Measurements from ENCODE around the gene ATP2A2. TPM values are rescaled to one million over a fixed set of nuclear protein-coding genes. Genes with fewer than 3 reads are reported as not detected.

The ATP2A2 gene
- total RNA-seq, 1 experiment from 2014 or later = 239 TPM

DNA sequence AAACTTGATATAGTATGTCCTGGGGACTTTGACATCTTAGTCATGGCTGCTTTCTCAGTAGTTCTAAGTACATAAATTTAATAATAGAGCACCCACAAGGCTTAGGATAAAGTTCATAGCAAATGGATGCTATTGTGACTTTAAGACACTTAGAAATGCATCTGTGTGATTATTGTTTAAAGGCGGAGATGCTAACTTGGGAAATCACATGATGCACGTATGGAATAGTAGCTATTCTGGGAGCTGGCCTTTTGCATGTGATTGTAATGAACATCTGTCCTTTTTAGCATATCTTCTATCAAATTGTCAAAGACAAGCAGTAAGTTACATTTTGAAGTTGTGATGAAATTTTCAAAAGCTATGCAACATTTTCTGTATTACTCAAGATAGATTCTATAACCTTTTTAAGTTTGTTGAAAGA, 46.7 kb upstream of the ATP2A2 start:
- intact Hi-C loops (cut with micrococcal nuclease) = no loop called here
- H4K20me1 ChIP-seq (ENCODE audit: insufficient read depth) = no peaks in the 10 kb centered on the region
- H3K9ac ChIP-seq (ENCODE audit: low read length) = no peak overlapping the region
- H3K27me3 ChIP-seq (ENCODE audit: insufficient read depth, low read length) = no peaks in the 10 kb centered on the region
- H3K9me3 ChIP-seq (ENCODE audit: control insufficient read depth in 1 of 2, insufficient read depth in 1 of 2, low read depth in 1 of 2, low read length in 2 of 2) = no peaks in the 10 kb centered on the region
- POLR2A ChIA-PET = no interaction called here
- H3K4me1 ChIP-seq (ENCODE audit: control insufficient read depth in 1 of 2, insufficient read depth in 2 of 2, low read length in 2 of 2) = no peaks in the 10 kb centered on the region
- TF ChIP-seq EZH2phosphoT487 (IDR thresholded peaks at IDR 0.05; ENCODE audit: borderline replicate concordance) (no peak), ATF3 (IDR thresholded peaks at IDR 0.05) (no peak), JUND (IDR thresholded peaks at IDR 0.05) (no peak), CBX3 (IDR thresholded peaks at IDR 0.05; ENCODE audit: low read depth) (no peak), RAD21 (IDR thresholded peaks at IDR 0.05; ENCODE audit: low read depth) (no peak), EZH2 (IDR thresholded peaks at IDR 0.05) (no peak), FOSL1 (IDR thresholded peaks at IDR 0.05; ENCODE audit: low read depth) (no peak), ZFX (IDR thresholded peaks at IDR 0.05) (no peak), SIN3A (IDR thresholded peaks at IDR 0.05; ENCODE audit: low read depth) (no peak), SP1 (IDR thresholded peaks at IDR 0.05; ENCODE audit: low read depth) (no peak), YY1 (IDR thresholded peaks at IDR 0.05; ENCODE audit: extremely low read depth, insufficient replicate concordance, low read depth, low read length) (no peak), EGR1 (IDR thresholded peaks at IDR 0.05; ENCODE audit: low read depth) (no peak)
- TF ChIP-seq, protein P1, sequence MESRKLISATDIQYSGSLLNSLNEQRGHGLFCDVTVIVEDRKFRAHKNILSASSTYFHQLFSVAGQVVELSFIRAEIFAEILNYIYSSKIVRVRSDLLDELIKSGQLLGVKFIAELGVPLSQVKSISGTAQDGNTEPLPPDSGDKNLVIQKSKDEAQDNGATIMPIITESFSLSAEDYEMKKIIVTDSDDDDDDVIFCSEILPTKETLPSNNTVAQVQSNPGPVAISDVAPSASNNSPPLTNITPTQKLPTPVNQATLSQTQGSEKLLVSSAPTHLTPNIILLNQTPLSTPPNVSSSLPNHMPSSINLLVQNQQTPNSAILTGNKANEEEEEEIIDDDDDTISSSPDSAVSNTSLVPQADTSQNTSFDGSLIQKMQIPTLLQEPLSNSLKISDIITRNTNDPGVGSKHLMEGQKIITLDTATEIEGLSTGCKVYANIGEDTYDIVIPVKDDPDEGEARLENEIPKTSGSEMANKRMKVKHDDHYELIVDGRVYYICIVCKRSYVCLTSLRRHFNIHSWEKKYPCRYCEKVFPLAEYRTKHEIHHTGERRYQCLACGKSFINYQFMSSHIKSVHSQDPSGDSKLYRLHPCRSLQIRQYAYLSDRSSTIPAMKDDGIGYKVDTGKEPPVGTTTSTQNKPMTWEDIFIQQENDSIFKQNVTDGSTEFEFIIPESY (IDR thresholded peaks at IDR 0.05; ENCODE audit: extremely low read depth, insufficient replicate concordance, low read length) = no peak
- DNase-seq (ENCODE audit: low read depth, low spot score) (no peak), ATAC-seq (no peak)
- H3K27ac ChIP-seq (ENCODE audit: low read depth, low read length) = no peak overlapping the region
- H3K4me3 ChIP-seq (replicated peaks in 1 of 2; ENCODE audit: low read depth in 1 of 2, low read length in 2 of 2) = no peak overlapping the region
- no peak overlapping the region for H3K4me2 ChIP-seq (ENCODE audit: low read length)
- BruUV-seq (replicated peaks) = no TSS peak
- no peaks in the 10 kb centered on the region for H3K36me3 ChIP-seq (ENCODE audit: control insufficient read depth in 1 of 2, insufficient read depth in 2 of 2, low read length in 2 of 2)
- no peaks in the 10 kb centered on the region for H3K9me2 ChIP-seq (ENCODE audit: insufficient read depth)
- no peak overlapping the region for H2AFZ ChIP-seq (ENCODE audit: low read depth, low read length, poor library complexity, severe bottlenecking)
- RAD21 ChIA-PET (ENCODE audit: low non-redundant PET in 1 of 2, low total read pairs in 2 of 2, uncharacterized antibody in 2 of 2, unreplicated experiment in 2 of 2) = no interaction called here
- CTCF ChIA-PET = no interaction called here
- no peaks in the 10 kb centered on the region for H3K79me2 ChIP-seq (ENCODE audit: insufficient read depth, low read length)
